H7 (cell line): Measurements from ENCODE around the gene HINT1. TPM values are rescaled to one million over a fixed set of nuclear protein-coding genes. Genes with fewer than 3 reads are reported as not detected.
"Not testable (repeated sequence)": the region's sequence is repeated elsewhere in the genome, so short reads cannot be mapped to it uniquely, and the experiment has no call there.

Experiments used
- DNase-seq: peaks from one replicate; pipeline ENCODE4 v3.0.0; 2012
- H3K27me3 ChIP-seq: 2 replicates; pipeline ENCODE4 v1.6.0; 2011; ENCODE audit warnings: mild to moderate bottlenecking, low read length; ENCODE audit not compliant: control insufficient read depth, insufficient read depth
- H3K36me3 ChIP-seq: replicated peaks from 2 replicates; pipeline ENCODE4 v1.5.1; 2011; ENCODE audit warnings: low read length; ENCODE audit not compliant: control insufficient read depth, insufficient read depth
- H3K4me3 ChIP-seq: 2 replicates; pipeline ENCODE4 v1.5.1; 2011; ENCODE audit warnings: low read depth, mild to moderate bottlenecking, control low read depth, low read length, moderate library complexity; ENCODE audit not compliant: insufficient read depth
- total RNA-seq: library from RNA; depleted of rRNA; stranded (reverse); fragments of >200 nt; shearing (Covaris generic); gene quantifications from 2 replicates; pipeline ENCODE4 v1.2.3, GENCODE V29; 2014

HINT1 gene
- total RNA-seq, 1 experiment from 2014 or later: 330 TPM

- Histone ChIP-seq H3K36me3 (peaks cover 12% of the 10 kb centered on the region), H3K27me3 (no peaks in the 10 kb centered on the region), H3K4me3 (no peak overlapping the region)
- no peak for DNase-seq
Measured at GRCh38 chr5:131156957-131157356, 8.1 kb downstream of the HINT1 start.

DNA sequence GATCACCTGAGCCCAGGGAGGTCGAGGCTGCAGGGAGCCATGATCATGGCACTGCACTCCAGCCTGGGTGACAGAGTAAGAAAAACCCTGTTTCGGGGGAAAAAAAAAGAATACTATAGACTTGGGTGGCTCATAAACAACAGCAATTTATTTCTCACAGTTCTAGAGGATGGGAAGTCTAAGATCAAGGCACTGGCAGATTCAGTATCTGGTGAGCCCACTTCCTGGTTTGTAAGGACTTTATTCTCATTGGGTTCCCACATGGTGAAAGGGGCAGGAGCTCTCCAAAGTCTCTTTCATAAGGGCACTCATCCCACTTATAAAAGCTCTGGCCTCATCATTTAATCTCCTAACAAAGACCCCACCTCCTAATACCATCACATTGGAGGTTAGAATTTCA, 8.7 kb downstream of the HINT1 start:
- Histone ChIP-seq H3K36me3 (peaks cover 11% of the 10 kb centered on the region), H3K27me3 (no peaks in the 10 kb centered on the region), H3K4me3 (no peak overlapping the region)
- no peak for DNase-seq

DNA sequence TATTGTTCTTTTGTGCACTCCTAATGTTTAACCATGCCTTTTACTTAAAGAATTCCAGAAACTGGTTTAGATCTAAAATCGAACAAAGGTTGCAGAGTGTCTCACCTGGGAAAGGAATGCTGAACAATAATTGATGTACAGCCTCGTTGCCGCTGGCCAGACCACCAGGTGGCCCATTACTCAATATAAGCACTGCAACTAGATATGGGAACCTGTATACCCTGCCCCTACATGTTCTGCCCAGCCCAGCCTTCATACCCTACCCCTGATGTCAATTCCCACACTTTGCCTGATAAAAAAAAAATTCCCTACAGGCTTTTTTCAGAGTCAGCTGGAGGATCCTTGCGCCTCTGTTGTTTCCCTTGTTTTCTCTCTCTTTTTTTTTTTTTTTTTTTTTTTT, 13.8 kb downstream of the HINT1 start:
- no peak for DNase-seq
- Histone ChIP-seq H3K4me3 (no peak overlapping the region), H3K27me3 (no peaks in the 10 kb centered on the region), H3K36me3 (no peaks in the 10 kb centered on the region)

DNA sequence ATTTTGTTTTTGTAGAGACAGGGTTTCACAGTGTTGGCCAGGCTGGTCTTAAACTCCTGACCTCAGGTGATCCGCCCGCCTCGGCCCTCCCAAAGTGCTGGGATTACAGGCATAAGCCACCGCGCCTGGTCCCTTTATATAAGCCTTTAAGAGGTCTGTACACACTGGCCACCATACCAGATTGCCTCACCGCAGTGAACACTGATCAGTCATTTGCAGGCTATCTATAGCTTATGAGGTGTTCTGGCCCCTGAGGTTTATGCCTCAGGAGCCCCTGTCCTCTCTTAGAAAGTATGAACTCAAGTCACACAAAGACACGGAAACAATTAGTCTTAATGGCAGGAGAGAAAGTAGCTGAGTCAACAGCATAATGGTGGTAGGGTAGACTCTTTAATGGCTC, 14.6 kb downstream of the HINT1 start:
- H3K4me3 ChIP-seq: no peak overlapping the region
- H3K27me3 ChIP-seq: no peaks in the 10 kb centered on the region
- H3K36me3 ChIP-seq: no peaks in the 10 kb centered on the region
- DNase-seq: no peak

DNA sequence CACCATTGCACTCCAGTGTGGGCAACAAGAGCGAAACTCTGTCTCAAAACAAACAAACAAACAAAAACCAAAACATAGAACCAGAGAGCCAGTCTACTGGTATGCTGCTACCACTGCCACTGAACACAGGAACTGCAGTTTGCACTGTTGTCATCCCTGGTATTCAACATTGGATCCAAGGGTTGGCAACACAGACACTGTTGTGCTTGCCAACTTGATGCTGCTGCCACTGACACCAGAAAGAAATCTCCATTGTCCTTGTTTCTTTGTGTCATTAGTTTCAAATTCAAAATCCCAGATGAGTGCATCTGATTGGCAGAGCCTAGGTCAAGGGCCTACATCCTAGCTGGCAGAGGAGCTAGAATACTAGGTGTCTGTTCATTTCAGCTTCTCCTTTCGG, 16.2 kb downstream of the HINT1 start:
- H3K4me3 ChIP-seq: no peak overlapping the region
- H3K27me3 ChIP-seq: no peaks in the 10 kb centered on the region
- H3K36me3 ChIP-seq: no peaks in the 10 kb centered on the region
- DNase-seq: no peak

GRCh38 chr5:131147258-131147657, 17.8 kb downstream of the HINT1 start:
- Histone ChIP-seq H3K36me3 (no peaks in the 10 kb centered on the region), H3K27me3 (no peaks in the 10 kb centered on the region), H3K4me3 (no peak overlapping the region)
- no peak for DNase-seq

GRCh38 chr5:131142970-131143617, 22.0 kb downstream of the HINT1 start:
- DNase-seq: no peak
- no peak overlapping the region for H3K4me3 ChIP-seq
- H3K36me3 ChIP-seq: no peaks in the 10 kb centered on the region; the same call in 1 of the 2 replicates
- no peaks in the 10 kb centered on the region for H3K27me3 ChIP-seq

- Histone ChIP-seq H3K36me3 (no peaks in the 10 kb centered on the region; the same call in 1 of the 2 replicates), H3K27me3 (no peaks in the 10 kb centered on the region), H3K4me3 (no peak overlapping the region)
- no peak for DNase-seq
Measured at GRCh38 chr5:131139321-131139720, 25.7 kb downstream of the HINT1 start.

DNA sequence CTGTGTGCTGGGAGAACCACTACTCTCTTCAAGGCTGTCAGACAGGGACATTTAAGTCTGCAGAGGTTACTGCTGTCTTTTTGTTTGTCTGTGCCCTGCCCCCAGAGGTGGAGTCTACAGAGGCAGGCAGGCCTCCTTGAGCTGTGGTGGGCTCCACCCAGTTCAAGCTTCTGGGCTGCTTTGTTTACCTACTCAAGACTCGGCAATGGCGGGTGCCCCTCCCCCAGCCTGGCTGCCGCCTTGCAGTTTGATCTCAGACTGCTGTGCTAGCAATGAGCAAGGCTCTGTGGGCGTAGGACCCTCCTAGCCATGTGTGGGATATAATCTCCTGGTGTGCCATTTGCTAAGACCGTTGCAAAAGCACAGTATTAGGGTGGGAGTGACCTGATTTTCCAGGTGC, 26.6 kb downstream of the HINT1 start:
- not testable (repeated sequence) for DNase-seq, H3K27me3 ChIP-seq, H3K36me3 ChIP-seq, H3K4me3 ChIP-seq

- not testable (repeated sequence) for H3K36me3 ChIP-seq, H3K4me3 ChIP-seq, DNase-seq, H3K27me3 ChIP-seq
Measured at GRCh38 chr5:131133091-131133490, 32.0 kb downstream of the HINT1 start.

- Histone ChIP-seq H3K36me3 (no peaks in the 10 kb centered on the region), H3K27me3 (no peaks in the 10 kb centered on the region), H3K4me3 (no peak overlapping the region)
- no peak for DNase-seq
Measured at GRCh38 chr5:131129306-131129705, 35.8 kb downstream of the HINT1 start.

- not testable (repeated sequence) for DNase-seq, H3K4me3 ChIP-seq, H3K36me3 ChIP-seq, H3K27me3 ChIP-seq
Measured at GRCh38 chr5:131127244-131127643, 37.8 kb downstream of the HINT1 start.

DNA sequence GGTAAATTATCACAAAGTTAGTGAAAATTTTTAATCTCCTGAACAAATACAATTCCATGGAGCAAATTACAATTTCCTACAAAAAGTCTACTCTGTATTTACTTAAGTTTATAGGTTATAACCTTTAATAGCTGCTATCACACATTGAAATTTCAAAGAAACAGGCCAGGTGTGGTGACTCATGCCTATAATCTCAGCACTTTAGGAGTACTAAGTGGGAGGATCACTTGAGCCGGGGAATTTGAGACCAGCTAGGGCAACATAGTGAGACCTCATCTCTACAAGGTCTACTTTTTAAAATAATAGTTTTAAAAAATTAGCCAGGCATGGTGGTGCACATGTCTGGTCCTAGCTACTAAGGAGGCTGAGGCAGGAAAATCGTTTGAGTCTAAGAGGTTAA, 50.3 kb downstream of the HINT1 start:
- H3K4me3 ChIP-seq: no peak overlapping the region
- no peak for DNase-seq
- no peaks in the 10 kb centered on the region for H3K36me3 ChIP-seq
- no peaks in the 10 kb centered on the region for H3K27me3 ChIP-seq

DNA sequence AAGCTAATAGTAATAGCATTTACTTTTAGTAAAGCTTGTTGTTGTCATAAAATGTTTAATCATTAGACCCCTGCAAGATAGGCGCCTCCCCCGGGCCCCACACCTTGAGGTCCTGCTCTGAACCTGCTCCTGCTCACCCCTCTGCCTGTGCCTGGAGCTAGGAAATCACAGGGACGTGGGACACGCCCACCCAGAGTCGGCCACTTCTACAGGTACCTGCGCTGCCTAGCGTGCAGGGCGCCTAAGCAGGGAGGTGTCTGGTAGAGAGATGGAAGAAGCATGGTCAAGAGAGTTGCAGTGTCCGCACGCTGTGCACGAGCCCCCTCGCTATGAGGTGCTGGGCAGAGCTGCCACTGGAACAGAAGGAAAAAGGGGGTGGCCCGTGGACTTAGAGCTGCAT, 52.6 kb downstream of the HINT1 start:
- DNase-seq: no peak
- Histone ChIP-seq H3K36me3 (no peaks in the 10 kb centered on the region), H3K4me3 (no peak overlapping the region)

GRCh38 chr5:131110256-131110594, 54.8 kb downstream of the HINT1 start:
- Histone ChIP-seq H3K4me3 (no peak overlapping the region), H3K36me3 (no peaks in the 10 kb centered on the region), H3K27me3 (no peaks in the 10 kb centered on the region)
- DNase-seq: no peak

More for the DNA sequence above, 52.6 kb downstream of the HINT1 start:
- H3K27me3 ChIP-seq: no peaks in the 10 kb centered on the region
